HG03439 (cell line): Measurements from ENCODE around the gene SLX9.

Experiments used
- ATAC-seq: cut with Tn5 transposase; IDR thresholded peaks from one replicate; pipeline ENCODE4 v1.9.1; 2021; ENCODE audit warnings: mild to moderate bottlenecking, moderate library complexity; ENCODE audit not compliant: unreplicated experiment

Gene SLX9

GRCh38 chr21:44999428-44999971 is 59.7 kb downstream of the SLX9 start:
- no peak for ATAC-seq

- no peak for ATAC-seq
Observed at GRCh38 chr21:44999972-45000636, 60.3 kb downstream of the SLX9 start.

DNA sequence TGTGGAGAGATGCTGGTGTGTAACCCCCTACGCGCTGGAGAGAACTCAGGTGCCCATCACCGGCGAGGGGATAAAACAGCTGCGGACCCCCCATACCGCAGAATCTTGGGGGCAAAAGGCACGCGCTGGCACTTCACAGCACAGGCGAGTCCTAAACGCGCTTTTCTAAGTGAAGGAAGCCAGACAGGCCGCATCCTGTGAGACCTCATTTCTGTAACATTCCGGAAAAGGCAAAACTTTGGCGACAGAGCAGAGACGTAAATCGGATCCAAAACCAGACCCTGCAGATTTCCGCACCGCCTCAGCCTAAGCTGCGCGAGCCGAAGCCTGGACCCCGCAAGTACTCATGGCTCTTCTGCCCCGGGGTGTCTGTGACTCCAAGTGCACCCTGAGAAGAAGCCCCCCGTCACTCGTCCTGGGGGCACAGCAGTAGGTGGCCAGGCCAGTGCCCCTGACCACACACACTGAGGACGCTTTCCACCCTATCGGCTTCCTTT is 60.9 kb downstream of the SLX9 start:
- ATAC-seq: no peak

DNA sequence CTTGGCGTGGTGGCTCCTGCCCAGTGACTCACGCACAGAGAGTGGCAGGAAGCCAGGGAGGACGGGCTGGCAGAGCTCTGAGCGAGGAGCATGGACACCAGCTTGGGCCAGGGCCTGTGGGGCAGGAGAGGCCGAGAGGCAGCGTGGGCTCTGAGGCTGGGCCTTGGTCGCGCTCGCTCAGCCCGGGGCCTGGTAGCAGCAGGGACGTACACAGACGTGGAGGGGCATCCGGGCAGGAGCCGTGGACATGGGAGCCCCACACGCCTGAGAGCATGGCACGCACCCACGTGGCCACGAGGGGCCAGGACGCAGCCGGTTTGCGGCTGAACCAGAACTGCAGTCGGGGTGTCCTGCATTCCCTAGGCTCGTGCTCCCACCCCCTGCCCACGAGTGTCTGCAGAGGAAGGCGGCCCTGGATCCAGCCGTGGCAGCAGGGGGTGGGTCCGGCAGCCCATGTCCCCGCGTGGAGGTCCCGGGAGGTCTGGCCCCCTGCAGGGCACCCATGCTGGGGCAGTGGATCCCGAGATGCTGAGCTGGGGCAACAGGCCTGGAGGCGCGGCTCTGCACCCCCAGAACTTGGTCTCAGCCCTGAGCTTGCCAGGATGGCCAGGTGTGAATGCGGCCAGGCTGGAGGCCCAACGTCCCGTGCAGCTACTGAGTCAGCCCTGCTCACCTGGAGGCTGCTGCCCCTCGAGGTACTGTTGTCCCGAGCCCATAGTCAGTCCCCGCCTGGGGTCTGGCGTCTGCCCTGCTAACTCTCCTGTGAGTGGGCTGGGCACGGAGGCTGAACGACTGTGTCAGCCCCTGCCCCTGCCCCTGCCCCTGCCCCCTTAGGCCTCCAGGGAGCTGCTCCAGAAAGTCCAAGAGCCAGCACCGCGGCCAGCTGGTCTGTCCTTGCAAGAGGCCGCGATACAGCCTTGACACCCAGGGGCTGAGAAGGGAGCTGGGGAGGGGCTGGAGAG is 61.6 kb downstream of the SLX9 start:
- ATAC-seq: no peak

GRCh38 chr21:45002381-45003204 is 62.8 kb downstream of the SLX9 start:
- ATAC-seq: no peak

GRCh38 chr21:45003331-45004058 is 63.7 kb downstream of the SLX9 start:
- no peak for ATAC-seq

DNA sequence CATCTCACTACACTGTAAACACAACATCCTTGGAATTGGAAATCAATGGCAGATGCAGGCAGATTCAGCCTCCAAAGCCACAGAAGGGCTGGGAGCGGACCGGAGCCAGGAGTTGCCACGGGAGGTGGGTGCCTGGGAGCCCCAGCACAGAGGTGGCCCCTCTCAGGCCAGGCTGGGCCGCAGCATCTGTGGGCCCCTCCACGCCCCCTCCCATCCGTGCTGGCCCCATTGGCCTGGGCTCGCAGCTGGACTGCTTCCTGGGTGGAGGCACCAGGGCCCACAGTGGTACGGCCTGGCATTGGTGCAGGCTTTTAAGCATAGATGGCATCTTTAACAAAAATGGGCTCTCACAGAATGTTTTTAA is 64.2 kb downstream of the SLX9 start:
- ATAC-seq: no peak

DNA sequence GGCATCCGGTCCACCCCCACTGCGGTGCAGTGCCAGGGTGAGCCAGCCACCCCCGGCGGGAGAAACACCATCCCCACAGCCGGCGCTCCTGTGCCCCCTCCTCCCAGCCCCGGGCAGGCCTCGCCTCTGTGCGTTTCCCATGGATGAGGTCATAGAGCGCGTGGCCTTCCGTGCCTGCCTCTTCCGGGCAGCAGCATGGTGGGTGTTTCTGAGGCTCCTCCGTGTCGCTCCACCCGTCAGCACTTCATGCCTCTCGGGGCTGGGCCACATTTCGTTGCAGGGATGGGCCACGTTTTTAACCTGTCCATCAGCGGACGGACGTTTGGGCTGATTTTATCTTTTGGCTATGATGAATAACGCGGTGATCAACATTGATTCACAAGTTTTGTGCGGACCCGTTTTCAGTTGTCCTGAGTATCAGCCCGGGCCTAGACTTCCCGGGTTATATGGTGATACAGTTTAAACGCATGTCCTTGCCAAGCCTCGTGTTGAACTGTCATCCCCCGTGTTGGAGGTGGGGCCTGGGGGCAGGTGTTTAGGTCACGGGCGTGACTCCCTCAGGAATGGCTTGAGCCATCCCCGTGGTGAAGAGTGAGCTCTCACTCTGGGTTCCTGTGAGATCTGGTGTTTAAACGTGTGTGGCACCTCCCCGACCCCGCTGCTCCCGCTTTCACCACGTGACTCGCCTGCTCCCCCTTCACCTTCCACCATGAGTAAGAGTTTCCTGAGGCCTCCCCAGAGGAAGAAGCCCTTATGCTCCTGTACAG is 64.8 kb downstream of the SLX9 start:
- no peak for ATAC-seq

GRCh38 chr21:45006536-45007095 is 66.8 kb downstream of the SLX9 start:
- ATAC-seq: no peak

DNA sequence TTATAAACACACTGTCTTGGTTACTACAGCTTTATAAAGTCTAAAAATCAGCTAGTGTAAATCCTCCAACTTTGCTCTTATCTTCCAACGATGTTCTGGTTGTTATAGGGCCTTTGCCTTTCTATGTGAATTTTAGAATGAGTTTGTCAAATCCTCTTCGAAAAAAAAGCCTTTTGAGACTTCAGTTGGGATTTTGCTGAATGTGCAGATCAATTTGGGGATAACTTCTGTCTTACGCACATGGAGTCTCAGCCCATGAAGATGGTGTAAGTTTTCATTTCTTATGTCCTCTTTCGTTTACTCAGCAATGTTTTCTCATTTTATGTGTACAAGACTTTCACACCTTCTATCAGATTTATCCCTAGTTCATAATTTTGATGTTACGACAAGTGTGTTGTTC is 69.8 kb downstream of the SLX9 start:
- no peak for ATAC-seq

DNA sequence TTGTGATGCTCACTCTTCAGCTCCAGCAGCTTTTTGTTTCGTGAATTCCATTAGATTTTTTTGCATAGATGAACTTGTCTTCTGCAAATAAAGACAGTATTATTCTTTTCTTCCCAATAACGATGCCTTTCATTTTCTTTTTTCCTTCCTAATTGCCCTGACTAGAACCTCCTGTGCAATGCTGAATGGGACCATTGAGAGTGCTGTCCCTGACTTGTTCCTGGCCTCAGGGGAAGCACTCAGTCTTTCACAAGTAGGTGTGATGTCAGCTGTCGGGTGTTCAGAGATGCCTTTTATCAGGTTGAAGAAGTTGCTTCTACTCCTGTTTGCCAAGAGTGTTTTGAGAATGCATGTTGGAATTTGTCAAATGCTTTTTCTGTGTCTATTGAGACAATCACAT is 70.3 kb downstream of the SLX9 start:
- no peak for ATAC-seq

GRCh38 chr21:45010860-45011259 is 71.0 kb downstream of the SLX9 start:
- ATAC-seq: no peak

GRCh38 chr21:45011426-45011825 is 71.6 kb downstream of the SLX9 start:
- ATAC-seq: no peak

DNA sequence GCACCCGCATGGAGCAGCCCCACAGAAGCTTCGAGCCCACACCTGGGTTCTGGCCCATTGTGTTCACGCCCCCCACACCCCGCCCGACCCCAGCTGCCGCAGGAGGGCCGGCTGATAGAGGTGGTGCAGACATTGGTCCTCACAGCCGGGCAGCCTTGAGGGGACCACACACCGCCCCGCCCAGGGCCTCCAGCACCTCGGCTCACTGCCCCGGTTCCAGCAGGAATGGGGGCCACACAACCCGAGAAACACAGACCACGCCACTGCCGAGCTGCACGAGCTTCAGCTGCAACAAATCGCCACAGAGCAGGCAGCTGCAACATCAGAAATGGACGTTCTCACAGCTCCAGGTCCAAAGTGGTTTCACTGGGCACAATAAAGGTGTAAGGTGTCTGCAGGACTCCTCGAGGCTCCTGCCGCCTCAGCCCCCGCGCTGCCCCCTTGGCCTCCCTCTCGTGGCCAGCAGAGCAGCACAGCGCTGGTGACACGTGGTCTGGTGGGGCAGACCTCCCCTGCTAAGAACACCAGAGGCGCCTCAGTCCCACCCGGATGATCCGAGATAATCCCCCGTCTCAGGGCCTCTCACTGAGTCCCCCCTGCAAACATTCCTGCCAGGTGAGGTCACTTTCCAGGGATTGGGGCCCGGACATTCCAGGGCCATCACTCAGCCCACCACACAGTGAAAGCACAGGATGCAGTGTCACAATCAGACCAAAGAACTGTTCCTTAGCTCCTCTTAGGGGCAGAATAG is 72.3 kb downstream of the SLX9 start:
- ATAC-seq: no peak

DNA sequence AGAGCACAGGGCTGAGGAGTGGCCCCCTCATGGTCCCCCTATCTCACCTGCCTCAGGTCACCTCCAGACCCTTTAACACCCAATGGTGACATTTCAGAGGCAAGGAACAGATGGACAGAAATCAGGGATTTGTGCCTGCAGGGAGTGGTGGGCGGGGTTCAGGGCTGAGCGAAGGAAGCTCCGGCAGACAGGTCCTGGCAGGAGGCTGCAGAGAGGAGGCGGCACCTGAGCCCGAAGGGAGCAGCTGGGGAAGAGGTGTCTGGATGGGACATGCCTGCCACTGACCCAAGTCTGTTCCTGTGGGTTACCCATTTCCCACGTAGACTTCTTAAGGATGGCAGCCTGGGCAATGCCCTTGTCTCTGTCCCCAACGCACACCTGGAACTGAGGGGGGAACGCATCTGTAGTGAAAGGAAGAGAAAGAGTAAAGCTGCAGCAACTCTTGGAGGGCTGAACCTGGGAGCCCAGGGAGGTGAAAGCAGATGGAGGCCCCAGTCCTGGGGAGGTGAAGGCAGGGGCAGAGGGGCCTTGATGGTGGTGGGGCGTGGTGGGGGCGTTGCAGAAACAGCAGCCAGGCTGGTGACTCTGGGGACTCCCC is 72.9 kb downstream of the SLX9 start:
- no peak for ATAC-seq

GRCh38 chr21:45013260-45013841 is 73.5 kb downstream of the SLX9 start:
- ATAC-seq: no peak

DNA sequence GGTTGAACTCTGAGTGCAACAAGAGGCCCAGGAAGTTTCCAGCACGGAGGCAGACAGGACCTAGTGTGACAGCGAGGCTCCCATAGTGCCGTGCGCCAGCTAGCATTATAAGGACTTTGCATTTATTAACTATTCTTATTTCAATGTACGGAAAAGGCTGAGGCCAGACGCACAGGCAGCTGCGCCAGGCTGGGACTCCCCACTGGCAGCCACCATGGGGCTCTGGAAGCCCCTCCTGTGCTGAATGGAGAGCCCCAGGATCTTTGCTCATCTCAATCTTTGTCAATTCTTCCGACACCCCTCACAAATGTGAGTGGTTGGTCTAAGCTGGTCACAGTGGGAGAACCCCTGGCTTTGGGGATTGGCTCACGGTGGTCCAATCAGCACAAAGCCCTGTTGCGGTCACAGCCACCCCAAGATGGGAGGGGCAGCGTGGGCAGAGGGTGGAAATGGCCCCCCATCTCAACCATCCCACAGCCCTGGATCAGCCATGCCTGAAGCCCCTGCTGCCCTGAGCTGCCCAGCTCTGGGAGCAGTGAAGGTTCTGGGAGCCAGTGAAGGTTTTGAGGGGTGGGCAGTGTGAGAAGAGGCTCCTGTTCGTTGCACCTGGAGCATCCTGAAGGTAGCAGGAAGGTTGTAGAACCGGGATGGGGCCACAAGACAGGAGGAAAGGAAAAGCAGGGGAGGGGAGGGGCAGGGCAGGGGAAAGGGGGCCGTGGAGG is 75.1 kb downstream of the SLX9 start:
- no peak for ATAC-seq
